Right lung (tissue), 5 donors: ENCODE results near the gene PDXDC1. TPM values are rescaled to one million over a fixed set of nuclear protein-coding genes. Genes with fewer than 3 reads are reported as not detected.
"Not testable (repeated sequence)": the region's sequence is repeated elsewhere in the genome, so short reads cannot be mapped to it uniquely, and the experiment has no call there.

Source experiments
- DNase-seq, 2 donors: peaks; one replicate each; pipeline ENCODE4 v3.0.0-alpha.2; 2013
- polyA plus RNA-seq, 5 donors: library from polyadenylated mRNA; unstranded; fragments of 120-200 nt; gene quantifications; one replicate each; pipeline versions ENCODE4 v1.2.1 to v1.2.3, GENCODE V29; 2013; ENCODE audit warnings: inconsistent platforms in 1 of 5, low replicate concordance in 1 of 5; ENCODE audit not compliant: insufficient read length in 5 of 5, insufficient read depth in 1 of 5

Gene PDXDC1
- polyA plus RNA-seq, 5 donors: 53.0 to 106 (median 85.8) TPM

DNA sequence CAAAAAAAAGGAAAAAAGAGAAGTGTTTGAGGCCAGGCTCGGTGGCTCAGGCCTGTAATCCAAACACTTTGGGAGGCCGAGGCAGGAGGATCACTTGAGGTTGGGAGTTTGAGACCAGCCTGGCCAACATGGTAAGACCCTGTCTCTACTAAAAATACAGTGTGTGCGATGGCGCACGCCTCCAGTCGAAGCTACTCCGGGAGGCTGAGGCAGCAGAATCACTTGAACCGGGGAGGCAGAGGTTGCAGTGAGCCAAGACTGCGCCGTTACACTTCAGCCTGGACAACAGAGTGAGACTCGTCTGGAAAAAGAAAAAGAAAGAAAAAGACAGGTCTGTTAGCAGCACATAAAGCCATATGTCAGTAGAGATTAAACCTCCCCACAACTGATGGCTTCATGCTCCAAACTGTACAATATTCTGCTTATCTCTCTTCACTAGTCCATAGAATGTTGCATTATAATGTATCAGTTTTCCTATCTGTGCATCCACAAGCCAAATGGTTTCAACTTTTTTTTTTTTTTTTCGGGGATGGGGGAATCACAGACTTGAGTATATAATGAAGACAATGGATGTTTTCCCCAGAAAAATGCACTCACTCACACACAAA lies 3.1 kb upstream of the PDXDC1 start:
- DNase-seq: not testable (repeated sequence)

DNA sequence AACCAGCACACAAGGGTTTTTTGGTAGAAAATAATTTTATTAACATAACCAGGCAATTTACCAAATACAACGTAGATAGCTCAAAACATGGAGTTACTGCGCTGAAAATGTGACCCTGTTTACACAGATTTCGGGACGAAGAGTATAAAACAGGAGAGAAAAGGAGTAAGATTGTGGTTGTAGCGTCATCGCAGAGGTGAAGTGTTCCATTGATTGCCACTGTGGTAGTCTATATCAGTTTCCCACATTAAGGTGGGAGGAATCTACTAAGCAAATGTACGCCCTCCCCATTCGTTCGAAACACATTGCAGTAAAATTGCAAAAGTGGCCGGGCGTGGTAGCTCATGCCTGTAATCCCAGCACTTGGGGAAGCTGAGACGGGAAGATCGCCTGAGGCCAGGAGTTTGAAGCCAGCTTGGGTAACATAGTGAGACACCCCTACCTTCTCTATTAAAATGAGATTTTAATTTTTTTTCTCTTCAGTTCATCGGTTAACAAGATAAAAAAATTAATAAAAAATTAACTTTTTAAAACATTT lies 972 bp upstream of the PDXDC1 start:
- not testable (repeated sequence) for DNase-seq

DNA sequence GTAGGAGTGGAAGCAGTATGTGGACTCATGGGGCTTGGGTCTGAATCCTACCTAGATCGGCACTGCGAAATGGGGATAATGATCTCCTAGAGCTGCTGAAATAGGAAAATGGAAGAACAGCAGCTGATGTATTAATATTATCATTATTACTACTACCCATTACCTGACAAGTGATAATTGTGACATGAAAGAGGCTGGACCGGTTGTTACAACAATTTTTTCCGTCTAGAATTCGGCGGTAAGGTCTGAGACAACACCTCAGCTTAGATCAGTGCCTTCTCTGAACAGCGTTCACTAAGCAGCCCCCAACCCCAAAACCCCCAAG lies 533 bp upstream of the PDXDC1 start:
- peak; percentile 17 to 36 for DNase-seq

DNA sequence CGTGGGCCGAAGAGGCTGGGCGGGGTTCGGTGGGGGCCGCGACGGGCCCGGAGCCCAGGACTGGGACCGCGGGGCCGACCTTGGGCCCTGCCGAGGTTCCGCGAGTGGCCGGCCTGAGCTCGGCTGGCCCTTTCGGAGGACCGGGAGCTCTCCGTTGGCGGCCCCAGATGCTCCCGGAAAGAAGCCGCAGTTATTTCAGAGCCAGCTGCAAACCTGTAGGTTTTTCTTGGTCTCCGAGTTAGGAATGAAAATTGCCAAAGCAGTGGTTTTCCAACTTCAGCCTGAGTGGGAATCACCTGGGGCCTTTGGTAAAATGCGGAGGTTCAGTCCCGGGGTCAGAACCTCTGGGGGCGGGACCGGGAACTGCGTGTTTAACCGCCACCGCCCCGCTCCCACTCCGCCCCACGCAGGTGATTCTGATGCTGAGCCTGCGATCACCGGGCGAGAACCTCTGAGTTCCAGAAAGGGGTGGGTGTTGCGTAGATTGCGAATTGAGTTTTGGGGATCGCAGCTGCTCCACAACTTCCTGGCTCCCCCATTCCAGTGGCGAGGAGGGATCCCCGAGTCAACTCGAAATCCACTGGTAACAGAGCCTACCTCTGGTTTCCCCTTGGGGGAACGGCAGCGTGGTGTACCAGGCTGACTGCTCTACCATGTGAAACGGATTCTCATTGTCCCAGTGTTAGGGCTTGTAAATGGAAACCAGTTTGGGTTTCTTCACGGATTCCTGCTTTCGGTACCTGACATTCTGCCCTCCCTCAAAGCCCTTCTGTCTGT lies 780 bp downstream of the PDXDC1 start:
- not testable (repeated sequence) for DNase-seq

DNA sequence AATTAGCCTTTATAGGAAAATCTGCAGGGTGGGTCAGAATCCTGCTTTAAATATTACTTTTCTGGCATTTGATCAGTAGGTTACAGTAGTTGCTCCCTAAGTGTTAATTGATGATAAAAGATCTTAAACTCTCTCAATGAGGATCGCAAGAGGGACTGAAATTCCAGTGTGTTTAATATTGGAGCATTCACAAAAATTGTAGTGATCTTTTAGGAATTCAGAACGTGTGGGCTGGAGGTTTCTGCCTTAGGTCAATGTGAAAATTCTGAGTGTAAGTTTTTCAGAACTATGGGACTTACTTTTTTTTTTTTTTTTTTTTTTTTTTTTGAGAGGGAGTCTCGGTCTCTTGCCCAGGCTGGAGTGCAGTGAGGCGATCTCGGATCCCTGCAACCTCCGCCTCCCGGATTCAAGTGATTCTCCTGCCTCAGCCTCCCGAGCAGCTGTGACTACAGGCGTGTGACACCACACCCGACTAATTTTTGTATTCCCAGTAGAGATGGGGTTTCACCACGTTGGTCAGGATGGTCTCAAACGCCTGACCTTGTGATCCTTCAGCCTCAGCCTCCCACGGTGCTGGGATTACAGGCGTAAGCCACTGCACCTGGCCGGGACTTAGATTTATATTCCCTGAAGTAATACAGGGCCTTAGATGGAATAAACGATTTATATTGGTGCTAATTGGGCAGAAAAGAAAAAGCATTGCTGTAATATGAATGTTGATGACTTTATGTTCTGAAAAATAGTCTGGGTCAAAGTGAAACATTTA lies 2.3 kb downstream of the PDXDC1 start:
- DNase-seq: not testable (repeated sequence)

DNA sequence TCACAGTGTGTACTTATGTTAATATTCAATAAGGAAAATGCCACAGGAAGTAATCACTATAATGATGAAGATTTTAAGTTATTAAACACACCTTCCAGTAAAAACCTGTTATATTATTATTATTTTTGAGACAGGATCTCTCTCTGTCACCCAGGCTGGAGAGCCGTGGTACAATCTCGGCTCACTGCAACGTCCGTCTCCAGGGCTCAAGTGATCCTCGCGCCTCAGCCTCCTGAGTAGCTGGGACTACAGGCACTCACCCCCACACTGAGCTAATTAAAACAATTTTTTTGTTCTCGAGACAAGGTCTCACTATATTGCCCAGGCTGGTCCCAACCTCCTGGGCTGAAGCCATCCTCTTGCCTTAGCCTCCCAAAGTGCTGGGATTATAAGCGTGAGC lies 3.5 kb downstream of the PDXDC1 start:
- DNase-seq: not testable (repeated sequence)

DNA sequence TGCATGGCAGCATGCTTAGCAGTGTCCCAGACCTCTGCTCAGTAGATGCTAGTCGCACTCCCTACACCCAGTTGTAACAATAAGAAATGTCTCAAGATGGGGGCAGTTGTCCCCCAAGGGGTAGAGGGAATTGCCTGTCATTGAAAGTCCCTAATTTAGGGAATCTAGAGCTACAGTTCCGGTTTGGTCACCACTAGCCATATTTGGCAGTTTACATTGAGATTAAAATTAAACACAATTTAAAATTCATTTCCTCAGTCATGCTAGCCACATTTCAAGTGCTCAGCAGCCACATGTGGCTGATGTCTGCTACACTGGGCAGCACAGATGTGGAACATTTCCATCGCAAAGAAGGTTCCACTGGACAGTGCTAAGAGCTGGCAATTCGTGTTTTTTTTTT lies 4.1 kb downstream of the PDXDC1 start:
- DNase-seq: not testable (repeated sequence)

DNA sequence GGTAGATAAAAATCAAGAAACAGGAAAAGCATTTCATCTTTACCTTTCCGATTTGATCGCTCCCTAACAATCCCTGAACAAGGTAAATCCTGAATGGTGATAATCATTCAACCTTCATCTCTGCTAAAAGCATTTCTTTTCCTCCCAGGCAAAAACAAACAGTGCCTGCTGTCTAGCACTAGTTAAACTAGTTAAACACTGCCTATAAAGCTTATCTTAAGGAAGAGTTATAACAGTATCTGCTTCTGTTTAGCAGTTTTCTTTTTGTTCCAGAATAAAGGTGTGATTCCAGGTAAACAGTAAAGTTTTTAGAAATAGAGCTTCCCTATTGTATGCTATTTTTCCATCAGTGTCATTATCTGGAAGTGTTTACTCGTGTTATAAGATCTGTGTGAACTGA lies 6.4 kb downstream of the PDXDC1 start:
- DNase-seq: not testable (repeated sequence)

DNA sequence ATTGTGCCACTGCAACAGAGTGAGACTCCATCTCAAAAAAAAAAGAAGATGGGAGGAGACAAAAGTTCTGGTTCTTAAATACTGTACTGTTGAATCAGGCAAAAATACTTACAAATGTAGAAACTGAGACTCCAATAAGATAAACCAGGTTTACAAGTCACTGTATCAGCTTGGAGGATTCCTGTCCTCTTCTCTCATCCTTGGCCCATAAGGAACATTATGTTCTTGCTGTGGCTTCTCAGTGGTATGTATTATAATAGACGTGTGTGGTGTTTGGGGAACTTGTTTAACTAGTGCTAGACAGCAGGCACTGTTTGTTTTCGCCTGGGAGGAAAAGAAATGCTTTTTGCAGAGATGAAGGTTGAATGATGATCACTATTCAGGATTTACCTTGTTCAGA lies 7.7 kb downstream of the PDXDC1 start:
- DNase-seq: not testable (repeated sequence)

DNA sequence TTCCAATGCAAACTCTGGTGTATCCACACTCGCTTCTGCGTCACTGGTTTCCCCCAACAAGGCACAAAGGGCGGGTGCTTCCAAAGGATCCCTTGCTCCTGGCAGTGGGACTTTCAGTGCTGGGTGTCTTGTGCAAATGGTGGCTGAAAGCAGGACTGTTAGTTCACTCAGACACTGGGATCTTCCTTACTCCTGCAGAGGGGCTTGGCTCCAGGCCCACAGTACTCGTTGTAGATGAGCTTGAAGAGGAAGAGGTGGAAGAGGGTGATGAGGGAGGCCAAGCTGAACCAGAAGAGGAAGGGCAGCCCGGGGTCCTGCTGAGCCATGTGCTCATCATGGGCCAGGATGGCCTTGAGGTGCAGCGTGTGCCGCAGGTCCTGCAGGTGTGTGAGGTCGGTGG lies 13.3 kb downstream of the PDXDC1 start:
- not testable (repeated sequence) for DNase-seq

DNA sequence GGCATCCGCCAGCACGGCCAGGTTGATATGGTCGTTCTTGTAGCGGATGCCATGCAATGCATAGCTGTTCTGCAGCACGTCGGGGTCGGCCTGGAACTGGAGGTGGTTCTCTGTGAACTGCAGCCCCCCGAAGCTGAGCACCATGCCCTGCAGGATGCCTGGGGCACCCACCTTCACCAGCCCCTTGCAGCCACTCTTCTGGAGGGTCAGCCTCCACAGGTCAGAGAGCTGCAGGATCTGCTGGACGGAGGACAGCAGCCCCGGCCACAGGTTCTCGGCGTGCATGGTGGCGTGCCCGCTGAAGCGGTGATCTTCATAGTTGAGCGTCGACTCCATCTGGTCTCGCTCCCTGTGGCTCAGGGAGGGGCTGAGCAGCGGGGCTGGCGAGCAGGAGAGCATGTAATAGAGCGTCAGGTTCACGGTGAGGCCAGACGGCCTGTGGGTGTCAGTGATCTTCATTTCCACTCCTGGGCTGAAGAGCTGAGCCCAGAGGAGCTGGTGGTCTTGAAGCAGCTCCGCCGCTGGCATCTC lies 13.9 kb downstream of the PDXDC1 start:
- DNase-seq: not testable (repeated sequence)

DNA sequence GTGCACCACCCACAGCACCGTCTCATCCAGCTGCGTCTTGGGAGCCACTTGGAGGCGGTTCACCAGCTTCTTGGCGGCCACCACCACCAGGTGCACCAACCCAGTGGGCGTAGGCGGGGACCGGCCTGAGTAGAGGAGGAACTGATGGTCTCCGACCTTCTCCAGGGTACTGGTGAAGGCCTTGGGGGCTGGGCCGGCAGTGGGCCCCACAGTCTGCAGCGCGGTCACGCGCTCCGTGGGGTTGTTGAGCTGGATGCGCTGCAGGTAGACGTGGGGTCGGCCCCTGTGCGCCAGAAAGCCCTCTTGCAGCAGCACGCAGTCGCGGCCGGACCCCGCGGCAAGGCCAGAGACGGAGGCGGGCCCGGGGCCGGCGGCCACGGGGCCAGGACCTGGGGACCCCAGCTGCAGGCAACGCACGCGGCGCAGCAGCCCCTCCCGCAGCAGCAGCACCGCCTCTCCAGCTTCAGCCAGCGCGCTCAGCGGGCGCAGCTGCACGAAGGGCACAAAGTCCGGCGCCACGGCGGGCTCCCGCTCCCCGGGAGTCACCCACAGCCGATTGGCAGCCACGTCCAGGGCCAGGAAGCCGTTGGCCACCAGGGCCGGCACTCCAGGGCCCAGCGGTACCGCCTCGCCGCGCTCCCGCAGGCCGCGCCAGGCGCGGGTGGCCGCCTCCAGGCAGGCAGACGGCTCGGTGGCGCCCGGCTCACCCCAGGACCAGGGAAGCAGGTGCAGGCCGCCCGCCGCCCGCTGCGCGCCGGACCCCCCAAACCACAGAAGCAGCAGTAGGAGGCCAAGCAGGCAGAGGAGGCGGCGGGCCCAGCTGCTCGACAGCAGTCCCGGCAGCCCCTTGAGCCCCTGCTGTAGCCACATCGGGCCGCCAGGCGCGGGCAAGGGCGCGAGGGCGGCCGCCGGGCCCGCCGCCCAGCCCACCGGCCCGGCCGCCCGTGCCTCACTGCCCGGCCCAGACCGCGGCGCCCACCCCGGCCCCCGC lies 14.8 kb downstream of the PDXDC1 start:
- not testable (repeated sequence) for DNase-seq

DNA sequence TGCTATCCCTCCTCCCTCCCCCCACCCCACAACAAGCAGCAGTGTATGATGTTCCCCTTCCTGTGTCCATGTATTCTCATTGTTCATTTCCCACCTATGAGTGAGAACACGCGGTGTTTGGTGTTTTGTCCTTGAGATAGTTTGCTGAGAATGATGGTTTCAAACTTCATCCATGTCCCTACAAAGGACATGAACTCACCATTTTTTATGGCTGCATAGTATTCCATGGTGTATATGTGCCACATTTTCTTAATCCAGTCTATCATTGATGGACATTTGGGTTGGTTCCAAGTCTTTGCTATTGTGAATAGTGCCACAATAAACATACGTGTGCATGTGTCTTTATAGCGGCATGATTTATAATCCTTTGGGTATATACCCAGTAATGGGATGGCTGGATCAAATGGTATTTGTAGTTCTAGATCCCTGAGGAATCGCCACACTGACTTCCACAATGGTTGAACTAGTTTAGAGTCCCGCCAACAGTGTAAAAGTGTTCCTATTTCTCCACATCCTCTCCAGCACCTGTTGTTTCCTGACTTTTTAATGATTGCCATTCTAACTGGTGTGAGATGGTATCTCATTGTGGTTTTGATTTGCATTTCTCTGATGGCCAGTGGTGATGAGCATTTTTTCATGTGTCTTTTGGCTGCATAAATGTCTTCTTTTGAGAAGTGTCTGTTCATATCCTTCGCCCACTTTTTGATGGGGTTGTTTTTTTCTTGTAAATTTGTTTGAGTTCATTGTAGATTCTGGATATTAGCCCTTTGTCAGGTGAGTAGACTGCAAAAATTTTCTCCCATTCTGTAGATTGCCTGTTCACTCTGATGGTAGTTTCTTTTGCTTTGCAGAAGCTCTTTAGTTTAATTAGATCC lies 18.7 kb downstream of the PDXDC1 start:
- DNase-seq: not testable (repeated sequence)

DNA sequence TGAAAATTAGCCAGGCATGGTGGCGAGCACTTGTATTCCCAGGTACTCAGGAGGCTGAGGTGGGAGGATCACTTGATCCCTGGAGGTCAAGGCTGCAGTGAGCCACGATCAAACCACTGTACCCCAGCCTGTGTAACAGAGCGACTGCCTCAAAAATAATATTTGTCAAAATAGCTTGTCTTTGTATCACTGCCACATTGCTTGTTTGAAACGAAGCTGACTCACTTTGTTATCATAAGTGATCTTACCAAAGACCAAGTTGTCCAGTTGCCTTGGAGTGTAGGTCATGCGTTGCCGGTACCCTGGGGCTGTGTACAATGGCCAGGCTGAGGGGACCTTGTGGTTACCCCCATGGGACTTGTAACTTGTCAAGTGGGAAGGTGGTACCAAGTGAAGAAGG lies 21.9 kb downstream of the PDXDC1 start:
- DNase-seq: not testable (repeated sequence)

DNA sequence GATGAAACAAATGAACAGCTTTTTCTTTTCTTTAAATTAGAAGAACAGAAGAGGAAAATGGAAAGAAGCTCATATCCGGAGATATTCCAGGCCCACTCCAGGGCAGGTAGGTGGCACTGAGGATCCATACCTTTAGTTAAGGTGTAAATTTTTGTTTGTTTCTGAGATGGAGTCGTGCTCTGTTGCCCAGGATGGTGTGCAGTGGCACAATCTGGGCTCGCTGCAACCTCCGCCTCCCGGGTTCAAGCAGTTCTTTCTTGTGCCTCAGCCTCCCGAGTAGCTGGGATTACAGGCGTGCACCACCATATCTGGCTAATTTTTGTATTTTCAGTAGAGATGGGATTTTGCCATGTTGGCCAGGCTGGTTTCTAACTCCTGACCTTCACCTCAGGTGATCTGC lies 23.5 kb downstream of the PDXDC1 start:
- not testable (repeated sequence) for DNase-seq

DNA sequence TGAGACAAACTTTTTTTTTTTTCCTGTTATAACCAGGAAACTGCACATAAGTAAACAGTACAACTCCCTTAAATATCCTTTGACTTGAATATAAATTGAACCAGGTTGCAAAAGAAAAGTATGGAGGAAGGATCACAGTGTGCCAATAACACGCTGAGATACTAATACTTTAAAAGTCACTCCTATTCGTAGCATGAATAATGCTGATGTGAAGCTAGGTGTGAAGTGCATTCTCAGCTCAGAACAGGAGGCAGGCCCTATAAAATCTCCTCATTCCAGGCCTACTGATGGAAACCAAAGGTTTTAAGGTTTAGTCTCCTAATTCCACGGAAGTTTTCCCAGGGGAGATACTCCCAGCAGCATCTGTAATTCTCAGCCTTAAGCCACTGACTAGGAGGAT lies 25.0 kb downstream of the PDXDC1 start:
- not testable (repeated sequence) for DNase-seq

DNA sequence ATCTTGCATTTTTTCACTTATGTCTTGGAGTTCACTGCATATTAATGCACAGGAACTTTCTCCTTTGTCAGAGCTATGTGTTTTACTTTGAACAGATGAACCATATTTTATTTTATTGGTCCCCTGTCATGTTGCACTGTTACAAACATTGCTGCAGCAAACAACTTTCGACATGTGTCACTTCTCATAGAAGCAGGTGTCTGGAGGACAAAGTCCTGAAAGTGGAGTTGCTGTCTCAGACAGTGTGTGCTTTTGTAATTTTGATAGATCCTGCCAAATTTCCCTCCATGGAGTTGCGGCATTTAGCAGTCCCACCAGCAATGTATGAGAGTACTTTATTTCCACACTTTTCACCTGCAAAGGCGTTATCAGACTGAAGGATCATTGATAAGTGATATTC lies 27.6 kb downstream of the PDXDC1 start:
- not testable (repeated sequence) for DNase-seq

DNA sequence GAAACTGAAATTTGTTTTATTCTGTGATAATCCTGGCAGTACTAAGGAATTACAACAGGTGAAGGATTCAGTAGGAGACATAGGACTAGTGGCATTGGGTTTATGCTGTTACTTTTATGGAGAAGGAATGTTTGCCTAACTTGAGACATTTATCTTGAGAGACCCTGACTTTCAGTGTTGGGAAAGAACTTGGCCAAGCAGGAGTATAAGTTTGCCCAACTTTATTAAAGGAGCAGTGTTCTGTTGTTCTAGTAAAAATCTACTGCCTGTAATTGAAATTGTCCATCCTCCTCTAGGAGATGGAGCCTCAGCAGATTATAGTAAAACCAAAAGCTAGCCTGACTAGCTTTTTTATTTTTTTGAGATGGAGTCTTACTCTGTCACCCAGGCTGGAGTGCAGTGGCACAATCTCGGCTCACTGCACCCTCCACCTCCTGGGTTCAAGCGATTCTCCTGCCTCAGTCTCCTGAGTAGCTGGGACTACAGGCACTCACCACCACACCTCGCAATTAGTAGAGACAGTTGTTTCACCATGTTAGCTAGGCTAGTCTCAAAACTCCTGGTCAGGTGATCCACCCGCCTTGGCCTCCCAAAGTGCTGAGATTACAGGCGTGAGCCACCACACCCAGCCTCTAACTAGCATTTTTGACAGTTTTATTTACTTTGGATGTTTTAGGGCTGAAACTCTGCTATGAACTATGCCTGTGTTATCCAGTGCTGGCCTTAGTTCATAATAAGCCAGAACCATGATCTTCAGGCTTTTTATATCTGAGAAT lies 30.7 kb downstream of the PDXDC1 start:
- DNase-seq: not testable (repeated sequence)

DNA sequence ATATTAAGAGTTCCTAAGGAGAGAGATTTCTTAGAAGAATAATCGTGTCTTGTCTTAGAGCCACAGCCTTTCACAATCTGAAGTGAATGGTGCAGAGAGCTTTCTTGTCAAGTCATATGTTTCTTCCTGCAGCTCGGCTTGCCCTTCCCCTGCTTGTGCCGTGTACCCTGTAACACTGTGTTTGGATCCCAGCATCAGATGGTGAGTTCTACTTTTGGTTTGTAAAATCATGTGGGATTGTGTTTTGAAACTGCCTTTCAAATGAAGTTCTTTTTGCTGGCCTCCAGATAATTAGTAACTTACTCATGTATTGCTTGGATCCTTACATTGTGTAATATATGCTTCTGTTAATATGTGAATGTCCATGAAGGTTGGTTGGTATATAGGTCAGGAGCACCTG lies 33.8 kb downstream of the PDXDC1 start:
- not testable (repeated sequence) for DNase-seq
